LHCN-M2 (cell line): Measurements from ENCODE around the gene TMEM129. TPM values are rescaled to one million over a fixed set of nuclear protein-coding genes. Genes with fewer than 3 reads are reported as not detected.
"Not testable (repeated sequence)": the region's sequence is repeated elsewhere in the genome, so short reads cannot be mapped to it uniquely, and the experiment has no call there.

Source experiments
- DNase-seq: peaks from one replicate; pipeline ENCODE4 v3.0.0-alpha.2; 2012; ENCODE audit warnings: low read depth
- total RNA-seq: library from RNA; depleted of rRNA; stranded (reverse); fragments of >200 nt; gene quantifications from 2 replicates; pipeline ENCODE4 v1.2.3, GENCODE V29; 2014

The TMEM129 gene
- total RNA-seq, 1 experiment from 2014 or later: 62.2 TPM

- peak; percentile 98 for DNase-seq
These were observed 25.2 kb downstream of the TMEM129 start for GRCh38 chr4:1695913-1696312.

GRCh38 chr4:1693131-1693896, 27.8 kb downstream of the TMEM129 start:
- peak; percentile 71 for DNase-seq

- no peak for DNase-seq
These were observed 29.3 kb downstream of the TMEM129 start for GRCh38 chr4:1691737-1692373.

GRCh38 chr4:1690698-1691097, 30.4 kb downstream of the TMEM129 start:
- DNase-seq: no peak

- no peak for DNase-seq
These were observed 34.6 kb downstream of the TMEM129 start for GRCh38 chr4:1686440-1687036.

GRCh38 chr4:1685235-1686150, 35.6 kb downstream of the TMEM129 start:
- DNase-seq: no peak

GRCh38 chr4:1684506-1685234, 36.5 kb downstream of the TMEM129 start:
- no peak for DNase-seq

- DNase-seq: peak; percentile 79
These were observed 37.2 kb downstream of the TMEM129 start, which contains the start of gene FAM53A for GRCh38 chr4:1683736-1684505. FAM53A (minus strand) TSS chr4:1684313; CDS start chr4:1668741, 15,572 bp downstream.

- peak; percentile 72 for DNase-seq
These were observed 37.8 kb downstream of the TMEM129 start for GRCh38 chr4:1683261-1683735.

- DNase-seq: no peak
These were observed 38.3 kb downstream of the TMEM129 start for GRCh38 chr4:1682860-1683259.

- no peak for DNase-seq
These were observed 42.9 kb downstream of the TMEM129 start for GRCh38 chr4:1678244-1678643.

GRCh38 chr4:1676605-1677525, 44.3 kb downstream of the TMEM129 start:
- no peak for DNase-seq

- no peak for DNase-seq
These were observed 45.4 kb downstream of the TMEM129 start for GRCh38 chr4:1675802-1676137.

GRCh38 chr4:1675136-1675801, 45.9 kb downstream of the TMEM129 start:
- DNase-seq: no peak

- no peak for DNase-seq
These were observed 46.4 kb downstream of the TMEM129 start for GRCh38 chr4:1674682-1675081.

GRCh38 chr4:1673671-1674070, 47.5 kb downstream of the TMEM129 start:
- no peak for DNase-seq

GRCh38 chr4:1671011-1671410, 50.1 kb downstream of the TMEM129 start:
- DNase-seq: not testable (repeated sequence)

GRCh38 chr4:1670279-1670678, 50.8 kb downstream of the TMEM129 start:
- DNase-seq: no peak
